GM11168 (cell line): ENCODE results near the gene CNTD1.

Experiments used
- in situ Hi-C: fragments of 300-500 bp; cut with MboI; formaldehyde crosslinking; loops from one replicate; pipeline ENCODE4 v1.12.0; 2022; ENCODE audit warnings: low sequenced_read_pairs; ENCODE audit not compliant: unreplicated experiment

The CNTD1 gene

GRCh38 chr17:42798383-42799380 is at the start of gene CNTD1, which contains the start of gene COA3:
Gene CNTD1, plus strand, starts transcription at chr17:42798861. Its CDS starts 207 bp downstream, at chr17:42799068.
Gene COA3, minus strand, starts transcription at chr17:42798704. Its CDS starts 23 bp downstream, at chr17:42798681.
- in situ Hi-C loops, result no loop called here

- in situ Hi-C loops, result no loop called here
Measured at GRCh38 chr17:42748908-42749798, 49.5 kb upstream of the CNTD1 start.

GRCh38 chr17:42750739-42751344 is 47.8 kb upstream of the CNTD1 start:
- in situ Hi-C loops, result no loop called here

- in situ Hi-C loops, result no loop called here
Measured at GRCh38 chr17:42751628-42752027, 47.0 kb upstream of the CNTD1 start.

GRCh38 chr17:42754782-42755181 is 43.9 kb upstream of the CNTD1 start:
- in situ Hi-C loops, result no loop called here

GRCh38 chr17:42759982-42760651 is 38.5 kb upstream of the CNTD1 start:
- in situ Hi-C loops, result loop anchor here (10.0 kb wide), 1 partner anchor 185 kb away; the partner anchor contains the start of gene PSMC3IP

- in situ Hi-C loops, result loop anchor here (10.0 kb wide), 1 partner anchor 186 kb away; the partner anchor contains the start of gene PSMC3IP
Measured at GRCh38 chr17:42760652-42761581, 37.7 kb upstream of the CNTD1 start, which contains the start of gene RAMP2. Gene RAMP2, plus strand, starts transcription at chr17:42761227. Its CDS starts 35 bp downstream, at chr17:42761262.

GRCh38 chr17:42761638-42762037 is 37.0 kb upstream of the CNTD1 start:
- in situ Hi-C loops, result loop anchor here (10.0 kb wide), 1 partner anchor 187 kb away; the partner anchor contains the start of gene PSMC3IP

- in situ Hi-C loops, result loop anchor here (10.0 kb wide), 1 partner anchor 191 kb away; the partner anchor contains the start of gene PSMC3IP
Measured at GRCh38 chr17:42766124-42766523, 32.5 kb upstream of the CNTD1 start.

GRCh38 chr17:42767512-42767911 is 31.1 kb upstream of the CNTD1 start:
- in situ Hi-C loops, result loop anchor here (10.0 kb wide), 1 partner anchor 193 kb away; the partner anchor contains the start of gene PSMC3IP

GRCh38 chr17:42768006-42768405 is 30.7 kb upstream of the CNTD1 start:
- in situ Hi-C loops, result loop anchor here (10.0 kb wide), 1 partner anchor 193 kb away; the partner anchor contains the start of gene PSMC3IP

GRCh38 chr17:42769964-42770363 is 28.7 kb upstream of the CNTD1 start:
- in situ Hi-C loops, result loop anchor here (10.0 kb wide), 1 partner anchor 195 kb away; the partner anchor contains the start of gene PSMC3IP

GRCh38 chr17:42772945-42773289 is 25.7 kb upstream of the CNTD1 start:
- in situ Hi-C loops, result no loop called here

- in situ Hi-C loops, result no loop called here
Measured at GRCh38 chr17:42773290-42774035, 25.2 kb upstream of the CNTD1 start, which contains the start of gene VPS25. Gene VPS25, plus strand, starts transcription at chr17:42773449. Its CDS starts 27 bp downstream, at chr17:42773476.

GRCh38 chr17:42774066-42774745 is 24.5 kb upstream of the CNTD1 start:
- in situ Hi-C loops, result no loop called here

- in situ Hi-C loops, result no loop called here
Measured at GRCh38 chr17:42775534-42776098, 23.0 kb upstream of the CNTD1 start.
